MM.1S (cell line): ENCODE data around the gene LEFTY1.

Experiments
- DNase-seq: peaks from one replicate; pipeline ENCODE4 v3.0.0-alpha.2; 2015
- H2AFZ ChIP-seq: fragments of 300-600 bp; sonication (generic); 2 replicates; pipeline ENCODE4 v1.6.0; 2016; ENCODE audit warnings: antibody characterized with exemption, low read length
- H3F3A ChIP-seq: fragments of 300-600 bp; sonication (generic); 2 replicates; pipeline ENCODE4 v1.6.1; 2016; ENCODE audit warnings: mild to moderate bottlenecking, antibody characterized with exemption, low read length, moderate library complexity, mixed read lengths; ENCODE audit not compliant: insufficient read depth
- H3K27ac ChIP-seq: fragments of 300-600 bp; sonication (generic); 2 replicates; pipeline ENCODE4 v1.5.1; 2016; ENCODE audit warnings: mild to moderate bottlenecking, low read length
- H3K27me3 ChIP-seq: fragments of 300-600 bp; sonication (generic); replicated peaks from 2 replicates; pipeline ENCODE4 v1.6.0; 2016; ENCODE audit warnings: low read length; ENCODE audit not compliant: insufficient read depth
- H3K36me3 ChIP-seq: fragments of 300-600 bp; sonication (generic); replicated peaks from 2 replicates; pipeline ENCODE4 v1.6.1; 2016; ENCODE audit warnings: mild to moderate bottlenecking, low read length, mixed read lengths; ENCODE audit not compliant: insufficient read depth
- H3K4me1 ChIP-seq: fragments of 300-600 bp; sonication (generic); 2 replicates; pipeline ENCODE4 v1.6.1; 2016; ENCODE audit warnings: low read length, mixed read lengths
- H3K4me2 ChIP-seq: fragments of 300-600 bp; sonication (generic); 2 replicates; pipeline ENCODE4 v1.6.0; 2016; ENCODE audit warnings: low read depth, low read length
- H3K4me3 ChIP-seq: fragments of 300-600 bp; sonication (generic); 2 replicates; pipeline ENCODE4 v1.5.1; 2016; ENCODE audit warnings: low read length, mixed read lengths
- H3K79me2 ChIP-seq: fragments of 300-600 bp; sonication (generic); 2 replicates; pipeline ENCODE4 v1.6.1; 2016; ENCODE audit warnings: mixed run types, low read length, mixed read lengths
- H3K9ac ChIP-seq: fragments of 300-600 bp; sonication (generic); 2 replicates; pipeline ENCODE4 v1.6.1; 2016; ENCODE audit warnings: low read length, mixed read lengths
- H3K9me2 ChIP-seq: fragments of 300-600 bp; sonication (generic); replicated peaks from 2 replicates; pipeline ENCODE4 v1.6.1; 2016; ENCODE audit warnings: mild to moderate bottlenecking, low read length, mixed read lengths; ENCODE audit not compliant: insufficient read depth
- H3K9me3 ChIP-seq: fragments of 300-600 bp; sonication (generic); replicated peaks from 2 replicates; pipeline ENCODE4 v1.6.1; 2016; ENCODE audit warnings: mild to moderate bottlenecking, low read length, mixed read lengths; ENCODE audit not compliant: insufficient read depth
- H4K20me1 ChIP-seq: fragments of 300-600 bp; sonication (generic); 2 replicates; pipeline ENCODE4 v1.6.1; 2016; ENCODE audit warnings: mild to moderate bottlenecking, low read length, moderate library complexity, mixed read lengths; ENCODE audit not compliant: insufficient read depth
- EZH2 ChIP-seq: fragments of 300-600 bp; sonication (generic); optimal IDR thresholded peaks from 2 replicates; pipeline ENCODE3; 2017; ENCODE audit warnings: low read depth, mild to moderate bottlenecking, antibody characterized with exemption, low read length, mixed read lengths
- EZH2phosphoT487 ChIP-seq: fragments of 300-600 bp; sonication (generic); IDR thresholded peaks from 2 replicates; pipeline ENCODE4 v1.6.1; 2018; ENCODE audit warnings: antibody characterized with exemption, low read length
- TF ChIP-seq, protein P1 (sequence below): fragments of 300-600 bp; sonication (generic); IDR thresholded peaks from 2 replicates; pipeline ENCODE4 v1.5.1; 2016; ENCODE audit warnings: antibody characterized with exemption, low read length, mixed read lengths

Gene LEFTY1

DNA sequence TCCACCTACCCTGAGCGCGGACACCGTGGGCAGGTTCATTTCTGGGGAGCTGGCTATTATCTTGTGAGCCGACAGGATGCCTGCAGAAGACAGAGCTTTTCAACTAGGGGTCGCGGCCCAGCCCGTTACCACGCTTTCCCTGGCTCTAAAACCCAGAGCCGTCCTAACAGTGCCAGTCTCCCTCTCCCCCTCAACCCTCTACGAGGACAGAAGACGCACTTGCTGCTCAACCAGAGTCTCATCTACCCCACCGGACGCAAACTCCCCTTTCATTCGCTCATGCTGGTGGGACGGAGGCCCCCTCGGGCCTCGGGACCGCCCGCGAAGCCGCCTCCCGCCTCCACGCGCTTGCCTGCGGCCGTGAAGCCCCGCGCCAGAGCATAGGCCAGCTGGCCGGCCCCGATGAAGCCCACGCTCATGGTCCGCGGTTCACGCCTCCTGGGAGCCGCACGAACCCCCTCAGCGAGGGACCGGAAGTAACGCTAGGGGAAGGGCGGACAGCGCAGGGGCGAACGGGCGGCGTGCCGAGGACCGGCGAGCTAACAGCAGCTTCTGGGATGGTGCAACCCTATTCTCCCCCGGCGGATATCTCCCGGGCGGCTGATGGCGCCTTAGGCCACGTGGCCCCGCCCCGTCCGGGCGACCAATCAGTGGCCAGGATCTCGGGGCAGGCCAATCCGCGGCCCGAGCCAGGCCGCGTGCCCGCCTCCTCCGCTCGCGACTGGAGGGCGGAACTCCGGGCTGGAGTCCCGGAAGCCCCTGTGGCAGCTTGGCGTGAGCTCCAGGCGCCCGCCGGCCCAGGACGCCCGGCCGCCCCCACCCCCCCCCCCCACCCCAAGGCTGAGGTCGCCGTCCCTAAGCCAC, 35.0 kb upstream of the LEFTY1 start, which contains the start of gene PYCR2:
Gene PYCR2, minus strand, starts transcription at position 559 of the 864 bp plus-strand sequence. Its CDS starts 140 bp downstream, at position 419.
- Histone ChIP-seq H3K9me2 (no peaks in the 10 kb centered on the region), H3K4me2 (peak within 1 kb of the TSS; percentile 90), H2AFZ (peak within 1 kb of the TSS; percentile 93), H3K27me3 (no peaks in the 10 kb centered on the region), H3K9ac (peak within 1 kb of the TSS; percentile 97), H3K79me2 (peaks cover 38% of the 10 kb centered on the region), H3K36me3 (peaks cover 3% of the 10 kb centered on the region; the same call in 1 of the 2 replicates), H3F3A (peaks cover 13% of the 10 kb centered on the region; the same call in 1 of the 2 replicates), H3K27ac (peak within 1 kb of the TSS; percentile 83), H3K9me3 (no peaks in the 10 kb centered on the region), H4K20me1 (no peaks in the 10 kb centered on the region), H3K4me3 (peak within 1 kb of the TSS; percentile 98), H3K4me1 (peaks cover 15% of the 10 kb centered on the region)
- DNase-seq, result peak; percentile 99
- TF ChIP-seq EZH2 (no peak), EZH2phosphoT487 (no peak)
- TF ChIP-seq, protein P1, sequence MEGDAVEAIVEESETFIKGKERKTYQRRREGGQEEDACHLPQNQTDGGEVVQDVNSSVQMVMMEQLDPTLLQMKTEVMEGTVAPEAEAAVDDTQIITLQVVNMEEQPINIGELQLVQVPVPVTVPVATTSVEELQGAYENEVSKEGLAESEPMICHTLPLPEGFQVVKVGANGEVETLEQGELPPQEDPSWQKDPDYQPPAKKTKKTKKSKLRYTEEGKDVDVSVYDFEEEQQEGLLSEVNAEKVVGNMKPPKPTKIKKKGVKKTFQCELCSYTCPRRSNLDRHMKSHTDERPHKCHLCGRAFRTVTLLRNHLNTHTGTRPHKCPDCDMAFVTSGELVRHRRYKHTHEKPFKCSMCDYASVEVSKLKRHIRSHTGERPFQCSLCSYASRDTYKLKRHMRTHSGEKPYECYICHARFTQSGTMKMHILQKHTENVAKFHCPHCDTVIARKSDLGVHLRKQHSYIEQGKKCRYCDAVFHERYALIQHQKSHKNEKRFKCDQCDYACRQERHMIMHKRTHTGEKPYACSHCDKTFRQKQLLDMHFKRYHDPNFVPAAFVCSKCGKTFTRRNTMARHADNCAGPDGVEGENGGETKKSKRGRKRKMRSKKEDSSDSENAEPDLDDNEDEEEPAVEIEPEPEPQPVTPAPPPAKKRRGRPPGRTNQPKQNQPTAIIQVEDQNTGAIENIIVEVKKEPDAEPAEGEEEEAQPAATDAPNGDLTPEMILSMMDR, result no peak

- H3K9me2 ChIP-seq, result no peaks in the 10 kb centered on the region
- peak overlapping the region; percentile 83 for H3K27ac ChIP-seq
- peak overlapping the region; percentile 90 for H3K4me2 ChIP-seq
- peaks cover 3% of the 10 kb centered on the region; the same call in 1 of the 2 replicates for H3K36me3 ChIP-seq
- H3K79me2 ChIP-seq, result peaks cover 38% of the 10 kb centered on the region
- peak overlapping the region; percentile 97 for H3K9ac ChIP-seq
- peak overlapping the region; percentile 98 for H3K4me3 ChIP-seq
- H3K4me1 ChIP-seq, result peaks cover 15% of the 10 kb centered on the region
- TF ChIP-seq, protein P1, result no peak
- TF ChIP-seq EZH2, result no peak
- TF ChIP-seq EZH2phosphoT487, result no peak
- no peaks in the 10 kb centered on the region for H4K20me1 ChIP-seq
- no peaks in the 10 kb centered on the region for H3K9me3 ChIP-seq
- no peaks in the 10 kb centered on the region for H3K27me3 ChIP-seq
- peaks cover 13% of the 10 kb centered on the region; the same call in 1 of the 2 replicates for H3F3A ChIP-seq
- DNase-seq, result no peak
- H2AFZ ChIP-seq, result peak overlapping the region; percentile 93
These were observed 34.4 kb upstream of the LEFTY1 start for GRCh38 chr1:225923381-225923691.

DNA sequence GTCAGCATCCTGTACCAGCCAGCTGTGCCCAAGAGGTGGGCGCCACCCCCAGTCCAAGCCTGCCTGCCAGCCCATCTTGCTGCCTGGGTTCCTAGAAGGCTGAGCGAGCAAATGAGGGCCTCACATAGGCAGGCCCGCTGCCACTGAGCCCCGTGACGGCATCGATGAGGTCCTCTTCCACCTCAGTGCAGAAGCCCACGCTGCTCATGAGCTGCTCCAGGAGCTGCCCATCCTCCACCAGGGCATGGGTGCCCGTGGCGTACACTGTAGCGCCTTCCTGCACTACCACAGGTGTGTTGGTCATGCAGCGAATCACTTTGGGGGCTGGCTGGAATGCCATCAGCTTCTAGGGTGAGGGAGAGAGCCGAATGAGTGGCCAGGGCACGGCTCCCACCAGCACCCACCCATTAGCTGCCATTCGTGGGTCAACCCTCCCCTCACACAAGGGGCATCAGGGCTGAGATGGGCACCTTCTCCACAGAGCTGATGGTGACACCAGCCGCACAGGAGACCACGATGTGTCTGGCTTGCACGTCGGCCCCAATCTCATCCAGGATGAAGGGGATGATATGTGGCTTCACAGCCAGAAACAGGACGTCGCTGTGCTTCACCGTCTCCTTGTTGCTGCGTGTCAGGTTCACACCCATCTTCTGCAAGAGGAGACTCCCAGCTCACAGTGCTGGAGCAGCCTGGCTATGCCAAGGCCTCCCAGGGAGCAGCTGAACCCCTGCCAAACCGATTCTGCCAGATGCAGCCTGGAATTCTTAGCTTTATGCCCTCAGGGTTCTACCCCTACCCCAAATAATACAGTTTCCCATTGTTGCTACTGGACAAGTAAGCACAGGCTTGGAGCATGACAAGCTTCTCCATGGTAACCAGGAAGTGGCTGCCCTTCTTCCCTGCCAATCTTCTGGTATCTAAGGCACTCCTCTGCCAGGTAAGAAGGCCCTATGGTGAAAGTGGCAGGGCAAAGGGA, 33.1 kb upstream of the LEFTY1 start:
- no peak overlapping the region for H2AFZ ChIP-seq
- H3K79me2 ChIP-seq, result peaks cover 38% of the 10 kb centered on the region
- H3K27ac ChIP-seq, result no peak overlapping the region
- H3K36me3 ChIP-seq, result peaks cover 3% of the 10 kb centered on the region; the same call in 1 of the 2 replicates
- H3K4me1 ChIP-seq, result peaks cover 15% of the 10 kb centered on the region
- no peak overlapping the region for H3K9ac ChIP-seq
- H3K9me3 ChIP-seq, result no peaks in the 10 kb centered on the region
- H3K27me3 ChIP-seq, result no peaks in the 10 kb centered on the region
- H3K4me3 ChIP-seq, result no peak overlapping the region
- TF ChIP-seq, protein P1, result no peak
- TF ChIP-seq EZH2 (no peak), EZH2phosphoT487 (no peak)
- peak overlapping the region; percentile 90; the same call in 1 of the 2 replicates for H3K4me2 ChIP-seq
- H3F3A ChIP-seq, result peaks cover 13% of the 10 kb centered on the region; the same call in 1 of the 2 replicates
- no peaks in the 10 kb centered on the region for H4K20me1 ChIP-seq
- no peak for DNase-seq
- no peaks in the 10 kb centered on the region for H3K9me2 ChIP-seq
